Parathyroid adenoma (tissue), 2 donors: ENCODE results near the gene NME4.
A peak's percentile ranks its signal among the peaks of the same experiment; 100 is the strongest.

Experiments used
- H2AFZ ChIP-seq: fragments of 300-600 bp; sonication (generic); one replicate; pipeline ENCODE4 v1.7.0; 2017; ENCODE audit warnings: antibody characterized with exemption, mild to moderate bottlenecking
- H3K27ac ChIP-seq: fragments of 300-600 bp; sonication (generic); one replicate; pipeline ENCODE4 v1.7.0; 2017
- H3K27me3 ChIP-seq: fragments of 300-600 bp; sonication (generic); one replicate; pipeline ENCODE4 v1.7.0; 2017; ENCODE audit warnings: low read length; ENCODE audit not compliant: control insufficient read depth, insufficient read depth
- H3K36me3 ChIP-seq: fragments of 300-600 bp; sonication (generic); one replicate; pipeline ENCODE4 v1.7.0; 2017; ENCODE audit warnings: low read length; ENCODE audit not compliant: control insufficient read depth, insufficient read depth
- H3K4me1 ChIP-seq: fragments of 300-600 bp; sonication (generic); one replicate; pipeline ENCODE4 v1.7.0; 2017; ENCODE audit warnings: control low read depth
- H3K4me2 ChIP-seq: fragments of 300-600 bp; sonication (generic); one replicate; pipeline ENCODE4 v1.7.0; 2017; ENCODE audit warnings: low read length
- H3K4me3 ChIP-seq: fragments of 300-600 bp; sonication (generic); one replicate; pipeline ENCODE4 v1.7.0; 2017; ENCODE audit warnings: low read depth, low read length
- H3K79me2 ChIP-seq: fragments of 300-600 bp; sonication (generic); one replicate; pipeline ENCODE4 v1.7.0; 2017; ENCODE audit warnings: control low read depth
- H3K9ac ChIP-seq: fragments of 300-600 bp; sonication (generic); one replicate; pipeline ENCODE4 v1.7.0; 2017; ENCODE audit warnings: mild to moderate bottlenecking
- H3K9me3 ChIP-seq: fragments of 300-600 bp; sonication (generic); one replicate; pipeline ENCODE4 v1.7.0; 2017; ENCODE audit warnings: low read length; ENCODE audit not compliant: control insufficient read depth
- TF ChIP-seq, protein P1 (sequence below): fragments of 300-600 bp; sonication (generic); IDR thresholded peaks from one replicate; pipeline ENCODE4 v1.7.0; 2017; ENCODE audit warnings: antibody characterized with exemption, mild to moderate bottlenecking
- donor health status: primary hyperparathyroidism.

NME4 gene

DNA sequence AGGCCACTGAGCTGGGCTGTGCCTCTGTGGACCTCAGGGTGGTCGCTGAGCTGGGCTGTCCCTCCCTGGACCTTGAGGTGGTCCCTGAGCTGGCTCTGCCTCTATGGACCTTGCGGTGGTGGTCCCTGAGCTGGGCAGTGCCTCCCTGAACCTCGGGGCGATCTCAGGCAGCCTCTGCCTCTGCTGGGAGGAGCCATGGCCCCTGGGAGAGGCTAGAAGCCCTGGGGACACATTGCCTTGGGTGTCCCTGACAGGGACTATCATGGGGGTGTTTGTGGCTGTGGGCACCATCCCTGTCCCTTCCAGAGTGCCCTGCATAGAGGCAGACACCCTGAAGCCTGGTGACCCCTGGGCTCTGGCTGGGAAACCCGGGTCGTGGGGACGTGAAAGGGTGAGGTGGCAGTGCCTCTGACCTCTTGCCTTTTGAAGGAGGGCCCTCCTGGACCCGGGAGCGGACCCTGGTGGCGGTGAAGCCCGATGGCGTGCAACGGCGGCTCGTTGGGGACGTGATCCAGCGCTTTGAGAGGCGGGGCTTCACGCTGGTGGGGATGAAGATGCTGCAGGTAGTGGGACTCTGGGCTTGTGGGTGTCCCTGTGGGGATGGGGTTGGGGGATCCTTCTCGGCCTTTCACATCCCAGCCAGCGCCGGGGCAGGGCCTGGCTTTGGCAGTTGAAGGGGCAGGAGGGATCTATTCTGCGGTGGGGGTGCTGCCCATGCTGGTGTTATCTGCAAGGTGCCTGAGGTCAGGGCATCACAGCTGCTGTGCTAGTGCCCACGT, 1.8 kb downstream of the NME4 start:
- Histone ChIP-seq H3K4me2 (no peak overlapping the region), H3K79me2 (peaks cover 2% of the 10 kb centered on the region), H3K4me3 (no peak overlapping the region), H2AFZ (no peak overlapping the region), H3K9me3 (no peaks in the 10 kb centered on the region), H3K9ac (no peak overlapping the region), H3K4me1 (peaks cover 10% of the 10 kb centered on the region), H3K36me3 (no peaks in the 10 kb centered on the region), H3K27ac (peak overlapping the region; percentile 85), H3K27me3 (no peaks in the 10 kb centered on the region)
- TF ChIP-seq, protein P1, sequence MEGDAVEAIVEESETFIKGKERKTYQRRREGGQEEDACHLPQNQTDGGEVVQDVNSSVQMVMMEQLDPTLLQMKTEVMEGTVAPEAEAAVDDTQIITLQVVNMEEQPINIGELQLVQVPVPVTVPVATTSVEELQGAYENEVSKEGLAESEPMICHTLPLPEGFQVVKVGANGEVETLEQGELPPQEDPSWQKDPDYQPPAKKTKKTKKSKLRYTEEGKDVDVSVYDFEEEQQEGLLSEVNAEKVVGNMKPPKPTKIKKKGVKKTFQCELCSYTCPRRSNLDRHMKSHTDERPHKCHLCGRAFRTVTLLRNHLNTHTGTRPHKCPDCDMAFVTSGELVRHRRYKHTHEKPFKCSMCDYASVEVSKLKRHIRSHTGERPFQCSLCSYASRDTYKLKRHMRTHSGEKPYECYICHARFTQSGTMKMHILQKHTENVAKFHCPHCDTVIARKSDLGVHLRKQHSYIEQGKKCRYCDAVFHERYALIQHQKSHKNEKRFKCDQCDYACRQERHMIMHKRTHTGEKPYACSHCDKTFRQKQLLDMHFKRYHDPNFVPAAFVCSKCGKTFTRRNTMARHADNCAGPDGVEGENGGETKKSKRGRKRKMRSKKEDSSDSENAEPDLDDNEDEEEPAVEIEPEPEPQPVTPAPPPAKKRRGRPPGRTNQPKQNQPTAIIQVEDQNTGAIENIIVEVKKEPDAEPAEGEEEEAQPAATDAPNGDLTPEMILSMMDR: no peak

GRCh38 chr16:399340-400019, 2.5 kb downstream of the NME4 start:
- peaks cover 10% of the 10 kb centered on the region for H3K4me1 ChIP-seq
- no peak overlapping the region for H3K27ac ChIP-seq
- no peak overlapping the region for H3K4me3 ChIP-seq
- H3K27me3 ChIP-seq: no peaks in the 10 kb centered on the region
- peaks cover 2% of the 10 kb centered on the region for H3K79me2 ChIP-seq
- no peaks in the 10 kb centered on the region for H3K36me3 ChIP-seq
- H3K9ac ChIP-seq: no peak overlapping the region
- no peak overlapping the region for H3K4me2 ChIP-seq
- no peak overlapping the region for H2AFZ ChIP-seq
- no peaks in the 10 kb centered on the region for H3K9me3 ChIP-seq
- TF ChIP-seq, protein P1: no peak

DNA sequence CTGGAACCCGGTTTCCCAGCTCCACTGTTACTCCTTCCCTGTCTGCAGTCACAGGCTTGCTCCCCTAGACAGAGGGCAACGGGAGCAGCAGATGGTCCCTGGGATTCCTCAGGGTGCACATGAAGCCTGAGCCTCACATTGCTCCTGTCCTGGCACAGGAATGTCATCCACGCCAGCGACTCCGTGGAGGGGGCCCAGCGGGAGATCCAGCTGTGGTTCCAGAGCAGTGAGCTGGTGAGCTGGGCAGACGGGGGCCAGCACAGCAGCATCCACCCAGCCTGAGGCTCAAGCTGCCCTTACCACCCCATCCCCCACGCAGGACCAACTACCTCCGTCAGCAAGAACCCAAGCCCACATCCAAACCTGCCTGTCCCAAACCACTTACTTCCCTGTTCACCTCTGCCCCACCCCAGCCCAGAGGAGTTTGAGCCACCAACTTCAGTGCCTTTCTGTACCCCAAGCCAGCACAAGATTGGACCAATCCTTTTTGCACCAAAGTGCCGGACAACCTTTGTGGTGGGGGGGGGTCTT, 3.1 kb downstream of the NME4 start:
- H3K4me2 ChIP-seq: no peak overlapping the region
- no peak overlapping the region for H2AFZ ChIP-seq
- H3K36me3 ChIP-seq: no peaks in the 10 kb centered on the region
- peak overlapping the region; percentile 87 for H3K4me3 ChIP-seq
- no peak overlapping the region for H3K27ac ChIP-seq
- no peaks in the 10 kb centered on the region for H3K27me3 ChIP-seq
- peaks cover 2% of the 10 kb centered on the region for H3K79me2 ChIP-seq
- TF ChIP-seq, protein P1: no peak
- no peaks in the 10 kb centered on the region for H3K9me3 ChIP-seq
- H3K4me1 ChIP-seq: peaks cover 10% of the 10 kb centered on the region
- no peak overlapping the region for H3K9ac ChIP-seq

GRCh38 chr16:401468-402348, 4.7 kb downstream of the NME4 start, which contains the start of gene DECR2:
Gene DECR2 (plus strand): TSS chr16:401885. CDS start chr16:401964, 79 bp downstream.
- Histone ChIP-seq H3K4me1 (peaks cover 4% of the 10 kb centered on the region), H3K9ac (peak within 1 kb of the TSS; percentile 81), H3K79me2 (peaks cover 2% of the 10 kb centered on the region), H3K9me3 (no peaks in the 10 kb centered on the region), H3K27me3 (no peaks in the 10 kb centered on the region), H2AFZ (peak within 1 kb of the TSS; percentile 95), H3K4me2 (peak within 1 kb of the TSS; percentile 91), H3K36me3 (no peaks in the 10 kb centered on the region), H3K27ac (peak within 1 kb of the TSS; percentile 73), H3K4me3 (peak within 1 kb of the TSS; percentile 87)
- TF ChIP-seq, protein P1: peak; percentile 62
